Cardiac fibroblast (primary cell): Measurements from ENCODE around the gene PCK2.
A peak's percentile ranks its signal among the peaks of the same experiment; 100 is the strongest.
"Not testable (repeated sequence)": the region's sequence is repeated elsewhere in the genome, so short reads cannot be mapped to it uniquely, and the experiment has no call there.

ENCODE experiments used
- DNase-seq, 2 donors: peaks; one replicate each; pipeline versions ENCODE4 v3.0.0 to v3.0.0-alpha.2; 2010; ENCODE audit warnings: low read depth in 2 of 2
- H3K4me3 ChIP-seq, 2 donors: replicated peaks in 1 of 2; 1 replicate in 1 of 2; 2 replicates in 1 of 2; pipeline ENCODE4 v1.5.1; 2011; ENCODE audit warnings: low read depth in 2 of 2, low read length in 2 of 2, mild to moderate bottlenecking in 2 of 2, moderate library complexity in 1 of 2
- TF ChIP-seq, protein P1 (sequence below): IDR thresholded peaks from one replicate; pipeline ENCODE4 v1.5.1; 2011; ENCODE audit warnings: low read depth, mild to moderate bottlenecking, low read length, inconsistent platforms

Gene PCK2

DNA sequence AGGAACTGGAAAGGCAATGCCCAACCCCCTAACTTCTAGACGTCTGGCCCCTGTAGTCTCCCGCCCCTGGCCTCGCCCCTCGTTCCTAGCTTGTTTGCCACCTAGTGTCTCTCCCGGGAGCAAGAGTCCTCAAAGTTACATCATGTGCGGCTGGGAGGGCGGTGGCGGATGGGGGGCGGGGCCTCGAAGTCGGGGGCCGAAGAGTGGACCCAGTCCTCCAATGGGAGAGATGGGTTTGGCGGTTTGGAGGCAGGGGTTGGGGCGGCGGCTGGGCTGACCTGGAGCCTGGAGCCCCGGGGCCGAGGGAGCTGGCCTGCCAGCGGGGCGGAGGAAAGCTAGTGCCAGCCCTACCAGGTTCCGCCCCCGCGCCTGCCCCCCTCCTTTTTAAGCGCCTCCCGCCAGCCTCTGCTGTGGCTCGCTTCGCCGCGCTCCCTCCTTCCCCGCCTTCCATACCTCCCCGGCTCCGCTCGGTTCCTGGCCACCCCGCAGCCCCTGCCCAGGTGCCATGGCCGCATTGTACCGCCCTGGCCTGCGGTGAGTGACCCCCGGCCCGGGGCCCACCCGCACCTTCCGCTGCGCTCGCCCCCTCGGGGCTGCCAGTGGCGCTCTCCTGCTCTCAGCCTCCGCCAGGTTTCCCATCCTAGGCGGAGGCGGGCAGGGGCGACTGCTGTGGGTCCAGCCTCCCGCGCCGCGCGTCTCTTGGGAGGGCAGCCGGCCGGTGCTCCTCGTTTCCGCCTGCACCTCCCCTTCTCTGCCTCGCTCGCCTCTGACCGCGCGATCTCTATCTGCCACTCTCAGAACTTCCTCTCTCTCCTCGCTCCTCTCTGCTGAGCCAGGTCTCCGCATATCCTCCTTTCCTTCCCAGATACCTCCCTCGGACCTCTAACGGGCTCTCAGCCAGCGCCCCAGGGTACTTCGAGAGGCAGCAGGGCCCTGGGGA, at the start of gene PCK2:
Gene PCK2, plus strand, starts transcription at position 411 of the 940 bp plus-strand sequence. Its CDS starts 95 bp downstream, at position 506.
- peak within 1 kb of the TSS; percentile 64 to 84 for H3K4me3 ChIP-seq
- peak; percentile 88 to 91 for DNase-seq
- TF ChIP-seq, protein P1, sequence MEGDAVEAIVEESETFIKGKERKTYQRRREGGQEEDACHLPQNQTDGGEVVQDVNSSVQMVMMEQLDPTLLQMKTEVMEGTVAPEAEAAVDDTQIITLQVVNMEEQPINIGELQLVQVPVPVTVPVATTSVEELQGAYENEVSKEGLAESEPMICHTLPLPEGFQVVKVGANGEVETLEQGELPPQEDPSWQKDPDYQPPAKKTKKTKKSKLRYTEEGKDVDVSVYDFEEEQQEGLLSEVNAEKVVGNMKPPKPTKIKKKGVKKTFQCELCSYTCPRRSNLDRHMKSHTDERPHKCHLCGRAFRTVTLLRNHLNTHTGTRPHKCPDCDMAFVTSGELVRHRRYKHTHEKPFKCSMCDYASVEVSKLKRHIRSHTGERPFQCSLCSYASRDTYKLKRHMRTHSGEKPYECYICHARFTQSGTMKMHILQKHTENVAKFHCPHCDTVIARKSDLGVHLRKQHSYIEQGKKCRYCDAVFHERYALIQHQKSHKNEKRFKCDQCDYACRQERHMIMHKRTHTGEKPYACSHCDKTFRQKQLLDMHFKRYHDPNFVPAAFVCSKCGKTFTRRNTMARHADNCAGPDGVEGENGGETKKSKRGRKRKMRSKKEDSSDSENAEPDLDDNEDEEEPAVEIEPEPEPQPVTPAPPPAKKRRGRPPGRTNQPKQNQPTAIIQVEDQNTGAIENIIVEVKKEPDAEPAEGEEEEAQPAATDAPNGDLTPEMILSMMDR = no peak

GRCh38 chr14:24049002-24049401, 45.1 kb upstream of the PCK2 start:
- not testable (repeated sequence) for DNase-seq, H3K4me3 ChIP-seq

DNA sequence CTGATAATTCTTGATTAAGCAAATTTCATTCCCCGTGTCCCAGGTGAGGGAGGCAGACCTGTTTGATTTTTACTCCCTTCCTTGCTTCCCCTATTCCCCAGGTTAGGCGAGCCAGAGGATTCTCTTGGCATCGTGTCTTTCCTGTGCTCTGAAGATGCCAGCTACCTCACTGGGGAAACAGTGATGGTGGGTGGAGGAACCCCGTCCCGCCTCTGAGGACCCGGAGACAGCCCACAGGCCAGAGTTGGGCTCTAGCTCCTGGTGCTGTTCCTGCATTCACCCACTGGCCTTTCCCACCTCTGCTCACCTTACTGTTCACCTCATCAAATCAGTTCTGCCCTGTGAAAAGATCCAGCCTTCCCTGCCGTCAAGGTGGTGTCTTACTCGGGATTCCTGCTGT, 43.4 kb upstream of the PCK2 start:
- DNase-seq, H3K4me3 ChIP-seq: not testable (repeated sequence)

- TF ChIP-seq, protein P1 = no peak
- no peak for DNase-seq
- H3K4me3 ChIP-seq = peak overlapping the region; percentile 44 to 54
These were observed 42.8 kb upstream of the PCK2 start for GRCh38 chr14:24051176-24051788.

- TF ChIP-seq, protein P1 = no peak
- DNase-seq = peak; percentile 32 to 52
- peak within 1 kb of the TSS; percentile 49 to 54 for H3K4me3 ChIP-seq
These were observed 42.1 kb upstream of the PCK2 start, which contains the start of gene CARMIL3 for GRCh38 chr14:24051789-24052655. Gene CARMIL3, plus strand, starts transcription at chr14:24052009. Its CDS starts 145 bp downstream, at chr14:24052154.

- H3K4me3 ChIP-seq = peak overlapping the region in 1 of 2 donors; percentile 49
- TF ChIP-seq, protein P1 = no peak
- DNase-seq = no peak
These were observed 41.2 kb upstream of the PCK2 start for GRCh38 chr14:24052656-24053547.
